Measurements from ENCODE around the gene SUSD3.

SUSD3 gene

DNA sequence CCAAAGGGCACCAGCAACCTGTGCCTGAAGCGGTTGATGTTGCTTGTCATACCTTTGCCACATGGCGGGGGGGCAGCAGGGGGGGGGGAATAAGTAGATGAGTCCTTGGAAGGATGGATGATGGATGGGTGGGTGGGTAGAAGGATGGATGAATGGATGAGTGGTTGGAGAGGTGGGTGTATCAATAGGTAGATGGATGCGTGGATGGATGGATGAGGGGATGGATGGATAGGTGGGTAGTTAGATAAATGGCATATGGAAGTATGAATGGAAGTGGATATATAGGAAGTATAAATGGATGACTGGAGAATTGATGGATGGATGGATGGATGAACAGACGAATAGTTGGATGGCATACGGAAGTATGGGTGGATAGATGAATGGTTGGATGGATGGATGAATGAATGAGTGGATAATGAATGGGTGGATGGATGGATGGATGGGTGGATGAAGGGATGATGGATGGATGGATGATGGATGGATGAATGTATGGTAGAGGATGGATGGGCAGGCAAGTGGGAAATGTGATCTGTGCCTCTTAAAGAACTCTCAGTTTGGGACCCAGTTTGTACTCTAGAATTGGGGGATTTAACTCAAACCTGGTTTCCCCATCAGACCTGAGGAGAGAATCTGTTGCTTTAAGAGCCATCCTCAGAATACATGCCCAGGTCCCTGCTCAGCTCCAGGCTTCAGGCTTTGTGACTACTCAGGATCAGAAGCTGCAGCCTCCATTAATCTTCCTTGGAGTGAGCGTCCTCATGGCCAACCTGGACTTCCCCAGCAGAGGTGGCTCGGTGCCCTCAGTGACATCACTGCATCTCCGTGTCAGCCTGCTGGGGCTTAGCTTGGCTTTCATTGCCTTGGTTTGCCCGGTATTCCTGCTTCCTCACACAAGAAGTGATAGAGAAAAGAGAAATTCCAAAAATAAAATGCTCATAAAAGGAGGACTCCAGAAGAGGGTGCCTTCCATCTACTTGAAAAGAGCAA is 27.6 kb upstream of the SUSD3 start:
- Histone ChIP-seq H3K4me3 (ENCODE audit: low read depth in 1 of 2, low read length in 2 of 2) (no peak overlapping the region), H3K27ac (ENCODE audit: low read length) (no peak overlapping the region), H2AFZ (ENCODE audit: low read depth, low read length) (no peak overlapping the region), H3K4me2 (ENCODE audit: insufficient read depth, low read length) (no peak overlapping the region), H3K79me2 (ENCODE audit: insufficient read depth, low read length) (no peaks in the 10 kb centered on the region), H3K27me3 (ENCODE audit: insufficient read depth, low read length, poor library complexity) (no peaks in the 10 kb centered on the region), H3K4me1 (ENCODE audit: insufficient read depth, low read length) (peaks cover 29% of the 10 kb centered on the region), H3K9ac (ENCODE audit: low read depth, low read length) (no peak overlapping the region), H4K20me1 (ENCODE audit: insufficient read depth, low read length) (0 out of 2 replicates have a peak, but pooled peaks cover 7% of the 10 kb centered on the region), H3K36me3 (ENCODE audit: insufficient read depth, low read length) (peaks cover 79% of the 10 kb centered on the region), H3K9me3 (ENCODE audit: insufficient read depth, low read length, severe bottlenecking) (no peaks in the 10 kb centered on the region)
- DNase-seq (no peak), ATAC-seq (ENCODE audit: insufficient read depth, low read depth) (no peak)
- TF ChIP-seq CTCF (IDR thresholded peaks at IDR 0.05; ENCODE audit: borderline replicate concordance, extremely low read depth, low read length, poor library complexity, severe bottlenecking), result no peak
- TF ChIP-seq EZH2 (IDR thresholded peaks at IDR 0.05; ENCODE audit: borderline replicate concordance, low read depth, low read length, severe bottlenecking), result no peak

- Histone ChIP-seq H3K4me2 (ENCODE audit: insufficient read depth, low read length) (no peak overlapping the region), H3K27me3 (ENCODE audit: insufficient read depth, low read length, poor library complexity) (no peaks in the 10 kb centered on the region), H3K27ac (ENCODE audit: low read length) (no peak overlapping the region), H3K4me1 (ENCODE audit: insufficient read depth, low read length) (peaks cover 20% of the 10 kb centered on the region), H3K4me3 (ENCODE audit: low read depth in 1 of 2, low read length in 2 of 2) (no peak overlapping the region), H4K20me1 (ENCODE audit: insufficient read depth, low read length) (0 out of 2 replicates have a peak, but pooled peaks cover 7% of the 10 kb centered on the region), H3K9me3 (ENCODE audit: insufficient read depth, low read length, severe bottlenecking) (no peaks in the 10 kb centered on the region), H3K9ac (ENCODE audit: low read depth, low read length) (no peak overlapping the region), H2AFZ (ENCODE audit: low read depth, low read length) (no peak overlapping the region), H3K36me3 (ENCODE audit: insufficient read depth, low read length) (peaks cover 70% of the 10 kb centered on the region), H3K79me2 (ENCODE audit: insufficient read depth, low read length) (no peaks in the 10 kb centered on the region)
- ATAC-seq (ENCODE audit: insufficient read depth, low read depth) (no peak), DNase-seq (no peak)
- TF ChIP-seq CTCF (IDR thresholded peaks at IDR 0.05; ENCODE audit: borderline replicate concordance, extremely low read depth, low read length, poor library complexity, severe bottlenecking), result no peak
Observed at GRCh38 chr9:93031629-93032430, 26.7 kb upstream of the SUSD3 start.

- Histone ChIP-seq H3K79me2 (ENCODE audit: insufficient read depth, low read length) (no peaks in the 10 kb centered on the region), H3K4me1 (ENCODE audit: insufficient read depth, low read length) (peaks cover 13% of the 10 kb centered on the region), H3K27me3 (ENCODE audit: insufficient read depth, low read length, poor library complexity) (no peaks in the 10 kb centered on the region), H3K4me2 (ENCODE audit: insufficient read depth, low read length) (no peak overlapping the region), H4K20me1 (ENCODE audit: insufficient read depth, low read length) (0 out of 2 replicates have a peak, but pooled peaks cover 7% of the 10 kb centered on the region), H3K4me3 (ENCODE audit: low read depth in 1 of 2, low read length in 2 of 2) (no peak overlapping the region), H3K27ac (ENCODE audit: low read length) (no peak overlapping the region), H3K36me3 (ENCODE audit: insufficient read depth, low read length) (peaks cover 66% of the 10 kb centered on the region), H2AFZ (ENCODE audit: low read depth, low read length) (no peak overlapping the region), H3K9ac (ENCODE audit: low read depth, low read length) (no peak overlapping the region), H3K9me3 (ENCODE audit: insufficient read depth, low read length, severe bottlenecking) (no peaks in the 10 kb centered on the region)
- no peak for ATAC-seq (ENCODE audit: insufficient read depth, low read depth)
- TF ChIP-seq CTCF (IDR thresholded peaks at IDR 0.05; ENCODE audit: borderline replicate concordance, extremely low read depth, low read length, poor library complexity, severe bottlenecking), result no peak
- no peak for TF ChIP-seq EZH2 (IDR thresholded peaks at IDR 0.05; ENCODE audit: borderline replicate concordance, low read depth, low read length, severe bottlenecking)
- DNase-seq, result no peak
Observed at GRCh38 chr9:93032545-93032944, 26.0 kb upstream of the SUSD3 start.
